Motor neuron (in vitro differentiated cells): ENCODE data around the gene ATP5F1C. TPM values are rescaled to one million over a fixed set of nuclear protein-coding genes. Genes with fewer than 3 reads are reported as not detected.

Experiments used
- ATAC-seq, 8 experiments: fragments of 200-7000 bp; cut with Tn5 transposase; replicated peaks in 6 of 8; 2 replicates each; pipeline ENCODE4 v1.8.0; 2021; ENCODE audit warnings: mild to moderate bottlenecking in 8 of 8, moderate library complexity in 8 of 8
- H3K27ac ChIP-seq, 2 donors: fragments of 250-450 bp; sonication (Bioruptor Pico); 2 replicates each; pipeline ENCODE4 v1.9.0; 2021; ENCODE audit warnings: antibody characterized with exemption in 2 of 2, mild to moderate bottlenecking in 2 of 2, moderate library complexity in 1 of 2
- H3K4me1 ChIP-seq, 2 donors: fragments of 250-450 bp; sonication (Bioruptor Pico); replicated peaks in 1 of 2; 2 replicates each; pipeline ENCODE4 v1.6.1; 2021; ENCODE audit warnings: antibody characterized with exemption in 2 of 2, mild to moderate bottlenecking in 2 of 2, moderate library complexity in 1 of 2
- H3K4me3 ChIP-seq, 5 donors: fragments of 250-450 bp; sonication (Bioruptor Pico); 2 replicates each; pipeline ENCODE4 v1.9.0; 2021; ENCODE audit warnings: antibody characterized with exemption in 5 of 5, mild to moderate bottlenecking in 5 of 5, moderate library complexity in 4 of 5
- WGBS, 10 experiments: fragments of 450-650 bp; shearing (Covaris generic); methylation state at CpG; one replicate each; pipeline ENCODE4 v1.0.0; 2022; 5-methylcytosine and 5-hydroxymethylcytosine counted together
- in situ Hi-C, 9 experiments: fragments of 400-800 bp; cut with MboI; loops; one replicate each; pipeline ENCODE4 v1.15.0; 2021; ENCODE audit warnings: low sequenced_read_pairs in 9 of 9, low pct_unique_long_range_greater_than_20kb in 2 of 9; ENCODE audit not compliant: unreplicated experiment in 9 of 9
- total RNA-seq, 8 experiments: library from RNA; unstranded; fragments of 300-600 nt; gene quantifications; 2 replicates each; pipeline versions ENCODE4 v1.2.3 to v1.2.4, GENCODE V29; 2022

Gene ATP5F1C
- total RNA-seq, 8 experiments from 2014 or later: 253 to 449 (median 283) TPM

- 80 to 100% (median 98%) methylated on average over 1 to 10 of the region's 10 CpGs for WGBS, 10 experiments
- Histone ChIP-seq H3K4me3 (no peak overlapping the region), H3K4me1 (no peaks in the 10 kb centered on the region), H3K27ac (no peak overlapping the region)
- ATAC-seq: no peak
- in situ Hi-C loops: no loop called here
These were observed 41.4 kb downstream of the ATP5F1C start for GRCh38 chr10:7829289-7829834.

- 40 to 100% (median 100%) methylated on average over 1 of the region's 1 CpG; no CpG with 5 or more reads in 4 of the 10 experiments for WGBS, 10 experiments
- Histone ChIP-seq H3K4me1 (no peaks in the 10 kb centered on the region), H3K27ac (no peak overlapping the region), H3K4me3 (no peak overlapping the region)
- in situ Hi-C loops: no loop called here
- no peak for ATAC-seq
These were observed 44.1 kb downstream of the ATP5F1C start for GRCh38 chr10:7832060-7832459.

- no peak for ATAC-seq
- Histone ChIP-seq H3K4me3 (no peak overlapping the region), H3K27ac (no peak overlapping the region), H3K4me1 (no peaks in the 10 kb centered on the region)
- in situ Hi-C loops: no loop called here
These were observed 45.2 kb downstream of the ATP5F1C start for GRCh38 chr10:7833210-7833609.

- 20 to 100% (median 74%) methylated on average over 1 to 3 of the region's 3 CpGs; no CpG with 5 or more reads in 1 of the 10 experiments for WGBS, 10 experiments
- peak in 3 of 8 experiments; percentile 50 to 91 (median 50) for ATAC-seq
- Histone ChIP-seq H3K4me1 (no peaks in the 10 kb centered on the region), H3K4me3 (no peak overlapping the region), H3K27ac (no peak overlapping the region)
- in situ Hi-C loops: no loop called here
These were observed 46.3 kb downstream of the ATP5F1C start for GRCh38 chr10:7834262-7834661.

- Histone ChIP-seq H3K4me3 (no peak overlapping the region), H3K4me1 (no peaks in the 10 kb centered on the region), H3K27ac (no peak overlapping the region)
- 80 to 100% (median 96%) methylated on average over 1 to 2 of the region's 2 CpGs; no CpG with 5 or more reads in 3 of the 10 experiments for WGBS, 10 experiments
- in situ Hi-C loops: no loop called here
- no peak for ATAC-seq
These were observed 48.6 kb downstream of the ATP5F1C start for GRCh38 chr10:7836571-7836970.

- no peak for ATAC-seq
- WGBS, 10 experiments: 0 to 100% (median 88%) methylated on average over 1 of the region's 1 CpG; no CpG with 5 or more reads in 1 of the 10 experiments
- Histone ChIP-seq H3K4me3 (no peak overlapping the region), H3K4me1 (no peaks in the 10 kb centered on the region), H3K27ac (no peak overlapping the region)
- in situ Hi-C loops: no loop called here
These were observed 58.6 kb downstream of the ATP5F1C start for GRCh38 chr10:7846591-7846990.

GRCh38 chr10:7853226-7853842, 65.4 kb downstream of the ATP5F1C start:
- ATAC-seq: no peak
- in situ Hi-C loops: loop anchor here in 5 of 9 experiments (25.0 kb wide), 2 partner anchors 1359 to 1459 kb away; no protein-coding TSS in a partner anchor
- WGBS, 10 experiments: 20 to 100% (median 68%) methylated on average over 1 to 4 of the region's 4 CpGs; no CpG with 5 or more reads in 1 of the 10 experiments
- Histone ChIP-seq H3K27ac (no peak overlapping the region), H3K4me3 (no peak overlapping the region), H3K4me1 (no peaks in the 10 kb centered on the region)

- ATAC-seq: peak in 1 of 8 experiments; percentile 62
- Histone ChIP-seq H3K4me3 (no peak overlapping the region), H3K4me1 (no peaks in the 10 kb centered on the region), H3K27ac (no peak overlapping the region)
- in situ Hi-C loops: loop anchor here in 5 of 9 experiments (25.0 kb wide), 2 partner anchors 1358 to 1458 kb away; no protein-coding TSS in a partner anchor
- WGBS, 10 experiments: 13 to 100% (median 82%) methylated on average over 1 to 3 of the region's 3 CpGs; no CpG with 5 or more reads in 2 of the 10 experiments
These were observed 65.9 kb downstream of the ATP5F1C start for GRCh38 chr10:7853890-7854289.

- Histone ChIP-seq H3K27ac (no peak overlapping the region), H3K4me3 (no peak overlapping the region), H3K4me1 (no peaks in the 10 kb centered on the region)
- in situ Hi-C loops: loop anchor here in 5 of 9 experiments (25.0 kb wide), 2 partner anchors 1357 to 1457 kb away; no protein-coding TSS in a partner anchor
- WGBS, 10 experiments: 14 to 100% (median 54%) methylated on average over 1 to 4 of the region's 4 CpGs; no CpG with 5 or more reads in 2 of the 10 experiments
- no peak for ATAC-seq
These were observed 67.2 kb downstream of the ATP5F1C start for GRCh38 chr10:7855205-7855604.

- in situ Hi-C loops: loop anchor here in 5 of 9 experiments (25.0 kb wide), 2 partner anchors 1356 to 1456 kb away; no protein-coding TSS in a partner anchor
- no peak overlapping the region for H3K4me3 ChIP-seq
- H3K4me1 ChIP-seq: no peaks in the 10 kb centered on the region
- 31 to 88% (median 66%) methylated on average over 1 to 4 of the region's 4 CpGs for WGBS, 10 experiments
- no peak for ATAC-seq
- no peak overlapping the region for H3K27ac ChIP-seq
These were observed 68.7 kb downstream of the ATP5F1C start for GRCh38 chr10:7856678-7857077.

- 55 to 86% (median 75%) methylated on average over 1 to 4 of the region's 4 CpGs; no CpG with 5 or more reads in 3 of the 10 experiments for WGBS, 10 experiments
- in situ Hi-C loops: loop anchor here in 5 of 9 experiments (25.0 kb wide), 2 partner anchors 1355 to 1455 kb away; no protein-coding TSS in a partner anchor
- peak in 2 of 8 experiments; percentile 33 to 87 for ATAC-seq
These were observed 69.3 kb downstream of the ATP5F1C start for GRCh38 chr10:7857262-7857661.

More at GRCh38 chr10:7857262-7857661, 69.3 kb downstream of the ATP5F1C start:
- no peak overlapping the region for H3K4me3 ChIP-seq
- H3K4me1 ChIP-seq: no peaks in the 10 kb centered on the region
- no peak overlapping the region for H3K27ac ChIP-seq
